Esophagus muscularis mucosa (tissue), 4 donors: ENCODE measurements around the gene KRTAP1-4. TPM values are rescaled to one million over a fixed set of nuclear protein-coding genes. Genes with fewer than 3 reads are reported as not detected.

Experiments
- DNase-seq: peaks from one replicate; pipeline ENCODE4 v3.0.0-alpha.2; 2017; ENCODE audit errors: extremely low spot score
- H3K27ac ChIP-seq, 4 donors: fragments of 200-600 bp; sonication (generic); replicated peaks in 1 of 4; 1 replicate in 3 of 4; 2 replicates in 1 of 4; pipeline ENCODE4 v1.5.1; 2016 to 2019; ENCODE audit warnings: mild to moderate bottlenecking in 1 of 4
- H3K27me3 ChIP-seq, 4 donors: fragments of 200-600 bp; sonication (generic); one replicate each; pipeline versions ENCODE4 v1.5.1 to v1.6.0; 2016 to 2019
- H3K36me3 ChIP-seq, 4 donors: fragments of 200-600 bp; sonication (generic); one replicate each; pipeline ENCODE4 v1.5.1; 2016 to 2019
- H3K4me1 ChIP-seq, 4 donors: fragments of 200-600 bp; sonication (generic); one replicate each; pipeline ENCODE4 v1.5.1; 2016 to 2019
- H3K4me3 ChIP-seq, 4 donors: fragments of 200-600 bp; sonication (generic); 1 replicate in 2 of 4; 2 replicates in 2 of 4; pipeline ENCODE4 v1.5.1; 2016 to 2019; ENCODE audit warnings: mild to moderate bottlenecking in 4 of 4, moderate library complexity in 1 of 4
- H3K9me3 ChIP-seq, 4 donors: fragments of 200-600 bp; sonication (generic); 1 replicate in 3 of 4; 2 replicates in 1 of 4; pipeline ENCODE4 v1.5.1; 2016 to 2019
- EP300 ChIP-seq: sonication (generic); formaldehyde crosslinking; IDR thresholded peaks from one replicate; pipeline ENCODE4 v1.6.1; 2017; ENCODE audit warnings: antibody characterized with exemption
- POLR2A ChIP-seq: fragments of 450-650 bp; IDR thresholded peaks from one replicate; pipeline ENCODE4 v1.6.1; 2017; ENCODE audit warnings: antibody characterized with exemption, moderate library complexity, mild to moderate bottlenecking, low read depth
- POLR2AphosphoS5 ChIP-seq, 2 donors: sonication (generic); formaldehyde crosslinking; IDR thresholded peaks; one replicate each; pipeline ENCODE4 v1.6.1; 2017; ENCODE audit warnings: antibody characterized with exemption in 2 of 2
- WGBS: methylation state at CpG from one replicate; pipeline ENCODE4 v1.1.5; 2018; 5-methylcytosine and 5-hydroxymethylcytosine counted together
- intact Hi-C: fragments of 100-400 bp; cut with DNase I; formaldehyde crosslinking; loops from one replicate; pipeline ENCODE4 v1.15.1; 2023
- total RNA-seq, 4 donors: library from RNA; depleted of rRNA; stranded (reverse); fragments of >200 nt; gene quantifications; one replicate each; pipeline versions ENCODE4 v1.1.0 to v1.2.1, GENCODE V29; 2016
- TF ChIP-seq, protein P1 (sequence below), 3 experiments: fragments of 200-600 bp in 2 of 3; fragments of 450-650 bp in 1 of 3; sonication (generic) in 2 of 3; IDR thresholded peaks; one replicate each; pipeline ENCODE4 v1.5.1; 2017 to 2019; ENCODE audit warnings: antibody characterized with exemption in 3 of 3, mild to moderate bottlenecking in 2 of 3, moderate library complexity in 1 of 3

The KRTAP1-4 gene
- total RNA-seq, 4 donors from 2014 or later: not detected

DNA sequence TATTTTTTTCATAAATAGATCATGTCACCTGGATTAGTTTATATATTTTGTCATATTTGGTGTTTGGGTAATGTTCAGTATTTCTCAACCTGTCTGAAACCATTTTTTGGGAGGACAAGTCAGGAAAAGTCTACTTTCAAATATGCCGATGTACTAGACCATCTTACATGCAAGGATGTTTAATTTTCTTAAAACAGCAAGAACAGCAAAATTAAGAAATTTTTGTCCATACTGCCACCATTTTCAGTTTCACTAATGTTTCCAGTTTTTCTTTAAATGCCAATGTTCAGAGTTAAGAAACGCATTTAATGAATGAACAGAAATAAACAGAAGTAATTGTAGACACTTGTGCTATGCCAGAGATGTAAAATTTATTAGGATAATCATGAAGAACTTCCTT is 36.9 kb downstream of the KRTAP1-4 start:
- intact Hi-C loops: no loop called here
- no peak for DNase-seq
- Histone ChIP-seq H3K27me3 (peaks cover 0 to 5% (median 2%) of the 10 kb centered on the region in 4 donors), H3K4me1 (no peaks in the 10 kb centered on the region), H3K27ac (no peak overlapping the region), H3K36me3 (no peaks in the 10 kb centered on the region), H3K9me3 (no peaks in the 10 kb centered on the region), H3K4me3 (no peak overlapping the region)
- 96% methylated on average over 2 of the region's 2 CpGs for WGBS
- TF ChIP-seq POLR2A: no peak
- TF ChIP-seq EP300: no peak
- TF ChIP-seq, protein P1, sequence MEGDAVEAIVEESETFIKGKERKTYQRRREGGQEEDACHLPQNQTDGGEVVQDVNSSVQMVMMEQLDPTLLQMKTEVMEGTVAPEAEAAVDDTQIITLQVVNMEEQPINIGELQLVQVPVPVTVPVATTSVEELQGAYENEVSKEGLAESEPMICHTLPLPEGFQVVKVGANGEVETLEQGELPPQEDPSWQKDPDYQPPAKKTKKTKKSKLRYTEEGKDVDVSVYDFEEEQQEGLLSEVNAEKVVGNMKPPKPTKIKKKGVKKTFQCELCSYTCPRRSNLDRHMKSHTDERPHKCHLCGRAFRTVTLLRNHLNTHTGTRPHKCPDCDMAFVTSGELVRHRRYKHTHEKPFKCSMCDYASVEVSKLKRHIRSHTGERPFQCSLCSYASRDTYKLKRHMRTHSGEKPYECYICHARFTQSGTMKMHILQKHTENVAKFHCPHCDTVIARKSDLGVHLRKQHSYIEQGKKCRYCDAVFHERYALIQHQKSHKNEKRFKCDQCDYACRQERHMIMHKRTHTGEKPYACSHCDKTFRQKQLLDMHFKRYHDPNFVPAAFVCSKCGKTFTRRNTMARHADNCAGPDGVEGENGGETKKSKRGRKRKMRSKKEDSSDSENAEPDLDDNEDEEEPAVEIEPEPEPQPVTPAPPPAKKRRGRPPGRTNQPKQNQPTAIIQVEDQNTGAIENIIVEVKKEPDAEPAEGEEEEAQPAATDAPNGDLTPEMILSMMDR (IDR thresholded peaks at IDR 0.05): no peak
- no peak for TF ChIP-seq POLR2AphosphoS5 (IDR thresholded peaks at IDR 0.05)

DNA sequence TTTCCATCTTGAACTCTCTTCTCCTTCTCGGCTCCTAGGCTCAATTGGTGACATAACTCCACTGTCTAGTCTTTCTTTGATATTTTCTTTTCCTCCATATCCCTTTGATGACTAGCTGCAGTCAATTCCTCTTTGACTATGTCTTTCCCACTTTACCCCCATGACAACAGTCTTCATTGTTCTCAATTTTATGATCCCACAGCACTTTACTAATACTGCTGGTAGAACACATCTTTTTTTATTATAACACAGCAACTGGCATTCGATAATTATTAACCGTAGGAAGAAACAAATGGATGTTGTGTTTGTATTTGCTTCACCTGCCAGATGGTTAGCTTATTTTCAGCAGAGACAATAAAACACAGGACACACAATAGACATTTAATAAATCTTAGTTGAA is 37.3 kb downstream of the KRTAP1-4 start:
- no peak overlapping the region for H3K27ac ChIP-seq
- no peaks in the 10 kb centered on the region for H3K4me1 ChIP-seq
- H3K27me3 ChIP-seq: peaks cover 0 to 8% (median 2%) of the 10 kb centered on the region in 4 donors
- no peaks in the 10 kb centered on the region for H3K9me3 ChIP-seq
- H3K36me3 ChIP-seq: no peaks in the 10 kb centered on the region
- intact Hi-C loops: no loop called here
- no peak overlapping the region for H3K4me3 ChIP-seq
- TF ChIP-seq POLR2A: no peak
- no peak for TF ChIP-seq EP300
- TF ChIP-seq, protein P1 (IDR thresholded peaks at IDR 0.05): no peak
- TF ChIP-seq POLR2AphosphoS5 (IDR thresholded peaks at IDR 0.05): no peak
- WGBS: 84% methylated on average over 3 of the region's 3 CpGs
- no peak for DNase-seq

DNA sequence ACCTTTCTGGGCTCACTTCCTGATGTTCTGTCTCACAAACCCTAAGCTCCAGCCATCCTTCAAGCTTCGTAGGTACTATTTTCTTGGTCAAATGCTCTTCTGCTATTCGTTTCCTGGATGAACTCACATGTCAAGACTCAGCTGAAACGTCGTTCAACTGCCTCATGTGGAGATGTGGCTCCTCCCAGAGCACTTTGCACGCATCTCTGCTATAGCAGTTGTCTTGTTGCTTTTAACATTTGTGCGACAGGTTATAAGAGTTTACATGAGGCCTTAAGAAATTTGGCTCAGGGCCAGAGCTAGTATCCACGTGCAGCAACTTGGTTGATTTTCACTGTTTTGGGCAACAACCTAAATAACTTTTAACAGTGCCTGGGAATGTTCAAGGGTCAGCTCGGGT is 43.1 kb downstream of the KRTAP1-4 start:
- intact Hi-C loops: no loop called here
- Histone ChIP-seq H3K36me3 (no peaks in the 10 kb centered on the region), H3K4me3 (no peak overlapping the region), H3K9me3 (no peaks in the 10 kb centered on the region), H3K27ac (no peak overlapping the region), H3K27me3 (peaks cover 0 to 4% (median 2%) of the 10 kb centered on the region in 4 donors), H3K4me1 (no peaks in the 10 kb centered on the region)
- WGBS: 68% methylated on average over 8 of the region's 8 CpGs
- DNase-seq: no peak
- TF ChIP-seq POLR2A: no peak
- TF ChIP-seq, protein P1 (IDR thresholded peaks at IDR 0.05): no peak

DNA sequence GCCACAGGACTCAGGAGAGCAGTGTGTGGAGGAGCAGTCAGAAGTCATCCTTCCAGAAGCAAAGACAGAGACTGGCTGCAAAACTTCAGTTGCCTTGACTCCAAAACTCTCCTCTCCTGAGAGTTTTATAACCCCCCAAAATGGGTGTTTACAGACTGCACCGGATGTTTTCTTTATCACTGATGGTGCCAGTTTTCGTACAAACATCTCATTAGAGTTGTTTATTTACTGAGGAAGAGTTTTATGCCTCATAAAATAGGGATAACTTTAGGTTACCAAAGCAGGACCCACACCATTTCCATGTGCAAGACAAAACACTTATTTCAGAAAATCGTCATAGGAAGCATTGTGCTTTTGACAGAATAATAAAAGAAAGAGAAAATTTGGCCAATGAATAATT is 45.8 kb downstream of the KRTAP1-4 start, which contains the start of gene KRT40:
Gene KRT40, minus strand, starts transcription at position 101 of the 400 bp plus-strand sequence. Its CDS starts 53 bp downstream, at position 48.
- Histone ChIP-seq H3K27ac (no peak within 1 kb of the TSS), H3K4me1 (peaks cover 6 to 10% (median 8%) of the 10 kb centered on the region in 4 donors), H3K27me3 (peaks cover 0 to 4% (median 0%) of the 10 kb centered on the region in 4 donors), H3K36me3 (no peaks in the 10 kb centered on the region), H3K4me3 (no peak within 1 kb of the TSS), H3K9me3 (no peaks in the 10 kb centered on the region)
- no peak for TF ChIP-seq POLR2A
- TF ChIP-seq, protein P1 (IDR thresholded peaks at IDR 0.05): no peak
- no peak for TF ChIP-seq EP300
- no peak for TF ChIP-seq POLR2AphosphoS5 (IDR thresholded peaks at IDR 0.05)
- no peak for DNase-seq
- intact Hi-C loops: no loop called here
- 71% methylated on average over 3 of the region's 3 CpGs for WGBS

DNA sequence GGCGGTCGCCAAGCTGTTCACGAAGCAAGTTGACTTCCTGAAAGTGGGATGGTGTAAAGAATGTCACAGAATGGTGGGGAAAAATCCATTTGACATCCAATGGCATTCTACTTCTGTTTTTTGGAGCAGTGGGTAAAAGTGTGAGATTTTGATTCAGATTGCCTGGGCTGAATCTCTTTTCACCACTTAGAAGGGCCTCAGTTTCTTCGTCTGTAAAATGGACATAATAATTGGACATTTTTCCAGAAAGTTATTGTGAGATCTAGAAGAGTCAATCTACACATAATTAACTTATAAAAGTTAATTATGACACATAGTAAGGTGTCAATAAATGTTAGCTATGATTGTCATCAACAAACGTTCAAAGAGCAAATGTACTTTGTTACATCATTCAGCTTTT is 48.9 kb downstream of the KRTAP1-4 start:
- no peak overlapping the region for H3K4me3 ChIP-seq
- no peak overlapping the region for H3K27ac ChIP-seq
- 55% methylated on average over 5 of the region's 5 CpGs for WGBS
- H3K4me1 ChIP-seq: peaks cover 6 to 10% (median 8%) of the 10 kb centered on the region in 4 donors
- intact Hi-C loops: no loop called here
- no peak for DNase-seq
- H3K27me3 ChIP-seq: peaks cover 0 to 7% (median 0%) of the 10 kb centered on the region in 4 donors
- no peak for TF ChIP-seq POLR2A
- TF ChIP-seq, protein P1 (IDR thresholded peaks at IDR 0.05): no peak
- no peak for TF ChIP-seq POLR2AphosphoS5 (IDR thresholded peaks at IDR 0.05)
- TF ChIP-seq EP300: no peak
- no peaks in the 10 kb centered on the region for H3K36me3 ChIP-seq
- no peaks in the 10 kb centered on the region for H3K9me3 ChIP-seq
